Endometrium (tissue), 2 donors: ENCODE data around the gene CHRM5.
"Not testable (repeated sequence)": the region's sequence is repeated elsewhere in the genome, so short reads cannot be mapped to it uniquely, and the experiment has no call there.

ENCODE experiments used
- FAIRE-seq: peaks from 2 replicates; lab custom pipeline; 2012; peaks lifted over from hg19 to GRCh38; lab: Jason Lieb, UNC
- donor health status: control.
- donor health status: control.

The CHRM5 gene

DNA sequence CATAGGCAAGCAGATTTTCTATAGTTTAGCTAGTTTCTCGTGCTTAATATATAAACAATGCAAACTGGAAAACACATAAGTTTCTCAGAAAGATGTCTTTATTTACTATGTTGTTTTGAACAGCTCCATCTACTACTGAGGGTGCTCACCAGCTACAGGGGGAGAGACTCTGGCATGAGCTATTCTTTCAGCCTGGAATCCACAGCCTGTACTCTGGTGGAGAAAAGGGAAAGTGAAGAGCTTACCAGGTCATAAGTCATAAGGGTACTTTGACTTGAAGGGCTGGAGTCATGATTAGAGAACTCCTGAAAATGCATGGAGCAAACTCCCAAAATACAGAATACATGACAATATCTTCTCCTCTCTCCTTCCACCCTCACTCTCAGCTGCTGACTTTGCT lies 75.1 kb downstream of the CHRM5 start:
- no peak for FAIRE-seq

GRCh38 chr15:34043813-34044212 lies 75.5 kb downstream of the CHRM5 start:
- no peak for FAIRE-seq

- no peak for FAIRE-seq
Observed at GRCh38 chr15:34046471-34047145, 78.3 kb downstream of the CHRM5 start.

DNA sequence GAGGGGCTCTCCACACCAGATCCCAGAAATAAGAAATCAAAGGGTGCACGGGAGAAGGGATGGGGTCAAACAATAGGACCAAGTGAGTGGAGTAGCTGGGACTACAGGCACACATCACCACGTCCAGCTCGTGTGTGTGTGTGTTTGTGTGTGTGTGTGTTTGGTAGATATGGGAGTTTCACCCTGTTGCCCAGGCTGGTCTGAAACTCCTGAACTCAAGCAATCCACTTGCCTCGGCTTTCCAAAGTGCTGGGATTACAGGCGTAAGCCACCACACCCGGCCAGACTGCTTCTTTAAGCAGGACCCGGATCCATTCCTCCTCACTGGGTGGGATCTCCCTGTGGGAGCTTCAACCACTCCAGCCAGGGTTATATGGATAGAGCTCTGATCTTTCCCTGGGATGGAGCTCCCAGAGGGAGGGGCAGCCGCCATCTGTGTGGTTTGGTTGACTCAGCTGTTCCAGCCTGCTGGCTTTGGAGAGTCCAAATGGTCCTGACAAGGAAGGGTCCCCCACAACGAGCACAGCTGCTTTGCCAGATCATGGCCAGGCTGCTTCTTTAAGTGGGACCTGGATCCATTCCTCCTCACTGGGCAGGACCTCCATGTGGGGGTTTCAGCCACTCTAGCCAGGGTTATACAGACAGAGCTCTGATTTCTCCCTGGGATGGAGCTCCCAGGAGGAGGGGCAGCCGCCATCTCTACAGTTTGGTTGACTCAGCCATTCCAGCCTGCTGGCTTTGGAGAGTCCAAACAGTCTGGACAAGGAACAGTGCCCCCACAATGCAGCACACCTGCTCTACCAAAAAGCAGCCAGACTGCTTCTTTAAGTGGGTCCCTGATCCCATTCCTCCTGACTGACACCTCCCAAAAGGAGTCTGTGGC lies 79.8 kb downstream of the CHRM5 start:
- FAIRE-seq: no peak

DNA sequence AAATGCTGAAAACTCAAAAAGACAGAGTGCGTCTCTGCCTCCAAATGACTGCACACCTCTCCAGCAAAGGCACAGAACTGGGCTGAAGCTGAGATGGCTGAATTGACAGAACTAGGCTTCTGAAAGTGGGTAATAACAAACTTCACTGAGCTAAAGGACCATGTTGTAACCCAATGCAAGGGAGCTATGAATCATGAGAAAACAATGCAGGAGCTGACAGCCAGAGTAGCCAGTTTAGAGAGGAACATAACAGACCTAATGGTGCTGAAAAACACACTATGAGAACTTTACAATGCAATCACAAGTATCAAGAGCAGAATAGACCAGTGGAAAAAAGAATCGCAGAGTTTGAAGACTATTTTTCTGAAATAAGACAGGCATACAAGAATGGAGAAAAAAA lies 80.8 kb downstream of the CHRM5 start:
- FAIRE-seq: no peak

DNA sequence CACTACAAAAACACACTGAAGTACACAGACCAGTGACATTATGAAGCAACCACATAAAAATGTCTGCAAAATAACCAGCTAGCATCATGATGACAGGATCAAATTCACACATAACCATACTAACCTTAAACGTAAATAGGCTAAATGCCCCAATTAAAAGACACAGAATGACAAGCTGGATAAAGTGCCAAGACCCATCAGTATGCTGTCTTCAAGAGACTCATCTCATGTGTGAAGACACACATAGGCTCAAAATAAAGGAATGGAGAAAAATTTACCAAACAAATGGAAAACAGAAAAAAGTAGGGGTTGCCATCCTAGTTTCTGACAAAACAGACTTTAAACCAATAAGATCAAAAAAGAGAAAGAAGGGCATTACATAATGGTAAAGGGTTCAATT lies 82.1 kb downstream of the CHRM5 start:
- FAIRE-seq: not testable (repeated sequence)

- FAIRE-seq: no peak
Observed at GRCh38 chr15:34054081-34054707, 85.9 kb downstream of the CHRM5 start.

DNA sequence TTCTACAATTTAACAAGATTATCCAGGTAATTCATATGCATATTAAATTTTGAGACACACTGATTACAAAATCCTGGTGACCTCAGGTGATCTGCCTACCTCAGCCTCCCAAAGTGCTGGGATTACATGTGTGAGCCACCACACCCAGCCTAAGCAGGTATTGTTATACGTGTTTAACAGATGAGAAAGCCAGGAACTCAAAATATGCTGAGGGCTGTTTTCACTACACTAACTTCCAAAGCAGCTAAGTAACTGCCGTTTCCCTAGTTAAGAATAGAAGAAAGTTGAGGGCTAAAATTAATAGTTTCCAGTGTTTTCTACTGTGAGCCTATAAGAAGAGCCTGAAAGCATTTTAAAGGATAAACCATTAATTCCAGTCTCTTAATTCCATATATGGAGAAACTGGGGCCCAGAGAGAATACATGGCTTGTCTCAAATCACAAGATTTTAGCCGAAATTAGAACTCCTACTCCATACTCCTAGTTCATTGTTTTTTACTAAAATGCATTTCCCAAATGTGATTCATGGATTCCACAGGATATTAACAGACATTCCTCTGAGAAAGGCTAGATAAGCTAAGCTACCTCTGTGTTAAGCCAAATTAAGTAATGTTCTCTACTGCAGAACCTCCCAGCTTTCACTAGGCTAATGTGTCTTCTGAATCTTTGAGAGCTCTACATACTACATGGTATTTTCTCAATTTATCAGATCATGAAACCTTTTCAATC lies 87.7 kb downstream of the CHRM5 start:
- no peak for FAIRE-seq

DNA sequence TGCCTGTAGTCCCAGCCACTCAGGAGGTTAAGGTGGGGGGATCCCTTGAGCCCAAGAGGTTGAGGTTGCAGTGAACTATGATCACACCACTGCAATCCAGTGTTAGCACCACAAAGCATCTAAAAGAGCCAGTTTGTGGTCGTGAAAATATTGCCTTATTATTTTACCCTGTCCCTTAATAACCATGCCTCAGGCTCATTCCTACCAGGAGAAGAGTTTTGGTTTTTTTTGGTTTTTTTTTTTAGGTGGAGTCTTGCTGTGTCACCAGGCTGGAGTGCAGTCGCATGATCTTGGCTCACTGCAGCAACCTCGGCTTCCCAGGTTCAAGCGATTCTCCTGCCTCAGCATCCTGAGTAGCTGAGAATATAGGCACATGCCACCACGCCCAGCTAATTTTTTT lies 88.6 kb downstream of the CHRM5 start:
- FAIRE-seq: no peak

GRCh38 chr15:34059476-34059875 lies 91.2 kb downstream of the CHRM5 start:
- no peak for FAIRE-seq

DNA sequence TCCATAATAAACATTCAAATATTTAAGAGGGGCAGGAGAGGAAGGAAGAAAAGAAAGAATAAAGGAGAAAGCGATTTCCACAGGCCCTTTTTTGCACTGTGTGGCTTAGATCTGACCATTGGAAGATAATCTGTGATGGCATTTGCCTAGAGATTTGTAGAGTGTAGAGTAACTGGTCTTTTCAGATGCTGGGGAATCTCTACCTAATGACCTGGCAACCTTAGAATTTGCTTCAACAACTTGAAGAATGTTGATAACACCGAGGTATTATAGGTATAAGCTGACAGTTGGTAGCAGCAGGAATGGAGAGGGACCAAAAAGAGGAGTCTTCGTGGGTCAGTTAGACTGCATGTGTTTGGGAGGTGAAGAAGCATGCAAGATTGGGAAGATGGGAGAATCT lies 91.6 kb downstream of the CHRM5 start:
- FAIRE-seq: no peak

DNA sequence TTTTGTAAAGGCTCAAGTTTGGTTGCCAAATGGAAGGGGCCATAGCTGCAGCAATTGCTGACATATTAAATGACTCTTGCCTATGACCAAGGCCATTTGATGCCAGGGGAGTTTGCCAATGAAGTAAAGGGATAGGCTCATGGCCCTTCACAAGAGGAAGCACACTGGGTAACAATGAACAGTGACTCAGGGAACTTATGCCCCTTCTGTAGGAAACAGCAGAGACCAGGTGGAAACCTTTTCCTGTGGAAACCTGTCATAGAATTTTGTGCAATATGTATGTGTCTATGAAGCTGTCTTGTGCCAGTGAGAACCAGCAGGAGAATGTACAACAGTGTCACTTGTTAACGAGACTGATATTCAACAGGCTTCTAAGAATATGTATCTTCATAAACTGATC lies 96.1 kb downstream of the CHRM5 start:
- no peak for FAIRE-seq

DNA sequence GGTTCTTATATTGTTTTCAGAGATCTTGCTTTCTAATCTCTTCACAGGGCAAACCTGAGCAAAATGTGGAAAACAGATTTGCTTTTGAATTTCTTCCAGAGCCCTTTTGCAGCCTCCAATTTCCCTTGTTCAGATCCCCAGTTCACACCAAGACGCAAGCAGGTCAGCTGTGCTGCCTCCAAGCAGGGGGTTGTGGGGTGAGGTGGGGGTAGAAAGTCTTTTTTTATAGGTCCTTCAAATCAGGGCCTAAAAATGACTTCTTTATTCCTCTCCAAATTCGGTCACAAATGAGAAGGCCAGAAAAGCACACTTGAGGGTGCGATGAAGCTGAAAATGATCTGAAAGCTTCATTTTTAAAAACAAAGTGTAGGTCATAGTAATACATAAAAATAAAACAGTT lies 97.0 kb downstream of the CHRM5 start:
- no peak for FAIRE-seq

DNA sequence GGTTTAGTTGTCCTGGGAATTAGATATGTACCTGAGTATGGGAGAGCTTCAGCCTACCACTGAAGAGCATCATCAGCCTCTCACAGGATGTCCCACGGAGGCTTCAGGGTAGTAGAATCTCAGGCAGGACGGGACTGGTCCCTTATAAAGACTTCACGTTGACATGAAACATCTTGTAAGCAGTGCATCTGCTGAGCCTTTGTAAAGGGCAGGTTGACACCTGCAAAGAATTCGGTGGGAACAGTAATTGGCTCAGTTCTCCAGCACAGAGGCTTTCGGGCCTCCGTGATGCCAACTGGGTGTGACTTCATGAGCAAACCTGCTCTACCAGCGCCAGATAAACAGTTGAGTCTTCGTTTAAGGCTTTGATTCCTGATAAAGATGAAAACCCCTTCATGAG lies 97.6 kb downstream of the CHRM5 start:
- no peak for FAIRE-seq

GRCh38 chr15:34070003-34070402 lies 101.7 kb downstream of the CHRM5 start:
- FAIRE-seq: no peak

DNA sequence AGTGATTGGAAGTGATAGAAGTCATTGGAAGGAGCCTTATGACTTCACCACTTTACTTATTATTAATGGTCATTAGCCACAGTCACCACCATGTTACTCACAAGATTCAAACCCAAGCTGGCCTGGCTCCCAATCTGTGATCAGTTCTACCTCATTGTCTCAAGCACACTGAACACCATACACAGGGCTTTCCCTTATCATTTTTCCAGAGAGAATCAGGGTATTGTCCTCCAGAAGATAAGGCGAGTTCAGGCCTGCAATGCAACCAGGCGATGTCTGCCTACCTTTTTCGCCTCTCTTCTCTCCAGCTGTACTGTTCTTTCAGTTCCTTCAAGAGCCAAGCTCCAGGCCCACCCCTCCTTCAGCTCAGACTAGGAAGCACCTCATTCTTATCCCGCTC lies 108.5 kb downstream of the CHRM5 start:
- FAIRE-seq: no peak

- FAIRE-seq: no peak
Observed at GRCh38 chr15:34078900-34079299, 110.6 kb downstream of the CHRM5 start.

DNA sequence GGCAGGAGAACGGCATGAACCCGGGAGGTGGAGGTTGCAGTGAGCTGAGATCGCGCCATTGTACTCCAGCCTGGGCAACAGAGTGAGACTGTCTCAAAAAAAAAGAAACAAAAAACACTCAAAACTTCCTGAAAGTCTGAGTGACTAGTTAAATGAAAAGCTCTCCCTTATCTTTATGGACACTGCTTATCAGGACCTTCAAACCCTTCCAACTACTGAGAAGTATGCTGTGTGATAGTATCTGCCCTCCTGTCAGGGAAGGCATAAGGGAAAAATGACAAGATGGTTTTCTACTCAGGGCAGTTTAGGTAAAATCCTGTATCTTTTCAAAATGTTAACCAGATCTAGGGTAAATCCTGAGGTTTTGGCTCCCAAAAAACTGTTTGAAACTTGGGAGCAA lies 111.6 kb downstream of the CHRM5 start:
- no peak for FAIRE-seq

GRCh38 chr15:34084086-34084485 lies 115.8 kb downstream of the CHRM5 start:
- FAIRE-seq: no peak

DNA sequence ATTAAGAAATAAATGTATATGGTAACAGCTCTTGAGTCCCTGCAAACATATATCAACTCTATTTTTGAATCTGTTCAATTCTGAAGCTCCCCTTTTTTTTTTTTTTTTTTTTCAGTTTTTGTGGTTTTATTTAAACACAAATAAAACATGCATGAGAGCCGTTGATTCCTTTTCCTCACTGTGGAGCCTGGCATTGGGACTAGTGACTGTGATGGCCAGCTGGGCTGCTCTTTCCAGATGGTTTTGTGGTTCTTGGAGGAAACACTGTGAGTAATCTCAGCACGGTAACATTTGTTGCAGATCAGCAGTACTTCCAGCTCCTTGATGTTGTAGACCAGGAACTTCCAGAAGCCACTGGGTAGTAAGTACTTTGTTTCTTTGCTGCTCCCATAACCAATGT lies 117.4 kb downstream of the CHRM5 start:
- FAIRE-seq: no peak

- no peak for FAIRE-seq
Observed at GRCh38 chr15:34099914-34100313, 131.6 kb downstream of the CHRM5 start.

GRCh38 chr15:34101366-34102174 lies 133.3 kb downstream of the CHRM5 start, which contains the start of the genes EMC7 and PGBD4:
Gene EMC7, minus strand, starts transcription at chr15:34101862. Its CDS starts 23 bp downstream, at chr15:34101839.
Gene PGBD4, plus strand, starts transcription at chr15:34102083. Its CDS starts 449 bp downstream, at chr15:34102532.
- FAIRE-seq: peak; percentile 94
